NCI-H82 treated with DMSO at 0.1 percent for 48 hours (cell line): Measurements from ENCODE around the gene NPS.

Experiments
- DNase-seq: peaks from one replicate; lab custom pipeline; 2025; ENCODE audit not compliant: unreplicated experiment; lab: John Stamatoyannopoulos, UW

Gene NPS

GRCh38 chr10:127549009-127549408, at the start of gene NPS:
Gene NPS (plus strand): TSS chr10:127549309. CDS start chr10:127549369, 60 bp downstream.
- no peak for DNase-seq

- no peak for DNase-seq
Observed at GRCh38 chr10:127500127-127500526, 49.0 kb upstream of the NPS start.

- DNase-seq = no peak
Observed at GRCh38 chr10:127506094-127506493, 43.0 kb upstream of the NPS start.

GRCh38 chr10:127522298-127522697, 26.8 kb upstream of the NPS start:
- no peak for DNase-seq

- no peak for DNase-seq
Observed at GRCh38 chr10:127523476-127523875, 25.6 kb upstream of the NPS start.

- DNase-seq = peak; percentile 87
Observed at GRCh38 chr10:127524229-127524628, 24.9 kb upstream of the NPS start.

GRCh38 chr10:127524908-127525665, 24.0 kb upstream of the NPS start:
- no peak for DNase-seq

GRCh38 chr10:127525686-127526085, 23.4 kb upstream of the NPS start:
- peak; percentile 89 for DNase-seq

GRCh38 chr10:127526161-127526560, 22.9 kb upstream of the NPS start:
- no peak for DNase-seq

GRCh38 chr10:127527320-127527719, 21.8 kb upstream of the NPS start:
- DNase-seq = no peak

- no peak for DNase-seq
Observed at GRCh38 chr10:127527891-127528290, 21.2 kb upstream of the NPS start.

GRCh38 chr10:127532193-127532592, 16.9 kb upstream of the NPS start:
- DNase-seq = no peak

GRCh38 chr10:127532659-127533058, 16.4 kb upstream of the NPS start:
- DNase-seq = no peak

- DNase-seq = no peak
Observed at GRCh38 chr10:127534074-127534473, 15.0 kb upstream of the NPS start.

GRCh38 chr10:127534496-127534895, 14.6 kb upstream of the NPS start:
- DNase-seq = no peak

GRCh38 chr10:127535802-127536515, 13.2 kb upstream of the NPS start:
- DNase-seq = no peak

GRCh38 chr10:127536972-127537760, 11.9 kb upstream of the NPS start:
- no peak for DNase-seq

GRCh38 chr10:127537924-127538323, 11.2 kb upstream of the NPS start:
- DNase-seq = no peak

- DNase-seq = peak; percentile 79
Observed at GRCh38 chr10:127548022-127548421, 1.1 kb upstream of the NPS start.

- no peak for DNase-seq
Observed at GRCh38 chr10:127550861-127551260, 1.8 kb downstream of the NPS start.

- DNase-seq = peak; percentile 77
Observed at GRCh38 chr10:127552446-127552845, 3.3 kb downstream of the NPS start.

- DNase-seq = no peak
Observed at GRCh38 chr10:127553417-127553816, 4.3 kb downstream of the NPS start.
